D721Med (cell line): Measurements from ENCODE around the gene NHEJ1.

ENCODE experiments used
- DNase-seq: peaks from one replicate; pipeline ENCODE4 v3.0.0; 2011; ENCODE audit warnings: low spot score; ENCODE audit not compliant: insufficient read length
- FAIRE-seq: peaks from 2 replicates; lab custom pipeline; 2011; peaks lifted over from hg19 to GRCh38; lab: Jason Lieb, UNC
- CTCF ChIP-seq: IDR thresholded peaks from 2 replicates; pipeline ENCODE4 v1.5.1; 2012; ENCODE audit warnings: mild to moderate bottlenecking, control low read depth; ENCODE audit not compliant: insufficient read depth; ENCODE audit errors: missing control alignments

The NHEJ1 gene

DNA sequence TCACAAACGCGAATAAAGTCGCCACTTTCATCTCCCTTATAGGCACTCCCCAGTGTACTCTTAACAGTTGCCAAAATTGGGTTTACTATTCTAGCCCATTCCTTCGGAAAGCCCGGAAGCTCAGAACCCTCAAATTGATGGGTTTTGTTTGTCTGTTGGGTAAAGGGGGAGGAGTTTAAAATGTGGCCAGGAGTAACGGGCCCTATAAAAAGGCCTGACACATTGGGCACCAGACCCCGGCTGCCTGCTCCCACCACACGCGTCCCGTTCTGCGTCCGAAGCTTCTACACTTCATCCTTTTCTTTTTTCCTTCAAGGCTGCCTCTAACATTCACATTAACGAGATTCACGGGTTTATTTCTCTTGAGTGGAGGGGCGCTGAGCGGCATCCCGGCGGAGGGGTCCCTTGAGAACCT, 837 bp downstream of the NHEJ1 start:
- DNase-seq (no peak), FAIRE-seq (no peak)
- TF ChIP-seq CTCF, result no peak

DNA sequence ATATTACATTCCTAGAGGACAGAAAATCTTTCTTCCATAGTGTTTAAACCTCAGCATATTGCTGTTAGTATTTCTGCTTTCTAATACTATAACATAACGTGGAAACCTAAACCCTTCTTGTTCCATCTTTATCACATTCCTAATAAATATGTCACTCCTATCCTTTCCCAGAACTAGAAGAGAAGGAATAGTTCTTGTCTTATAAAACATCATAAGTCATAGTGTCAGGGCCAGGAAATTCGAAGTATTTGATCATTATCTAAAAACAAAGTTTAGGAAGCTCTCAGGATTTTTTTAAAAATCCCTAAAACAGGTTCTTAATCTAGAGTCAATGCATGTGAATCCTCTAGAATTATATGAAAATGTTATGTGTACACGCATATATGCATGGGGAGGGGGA, 2.0 kb downstream of the NHEJ1 start:
- no peak for DNase-seq
- no peak for TF ChIP-seq CTCF
- no peak for FAIRE-seq

DNA sequence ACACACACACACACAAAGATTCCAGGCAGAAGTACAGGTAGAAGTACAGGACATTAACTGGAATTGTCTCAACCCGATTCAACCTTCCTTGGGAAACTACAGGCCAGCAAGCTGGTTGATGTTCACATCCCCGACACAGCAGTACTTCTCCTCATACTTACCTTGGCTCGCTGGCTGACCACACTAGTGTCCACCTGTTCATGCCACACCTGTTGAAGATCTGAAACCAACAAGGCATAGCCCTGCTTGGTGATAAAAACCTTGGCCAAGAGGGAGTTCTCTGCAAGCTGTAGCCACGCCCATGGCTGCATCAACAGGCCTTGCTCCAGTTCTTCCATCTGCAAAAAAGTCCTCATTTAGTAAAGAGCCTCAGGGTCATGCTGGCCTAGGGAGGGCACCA, 2.6 kb downstream of the NHEJ1 start:
- FAIRE-seq (no peak), DNase-seq (no peak)
- no peak for TF ChIP-seq CTCF

- DNase-seq, result no peak
- no peak for TF ChIP-seq CTCF
These were observed 3.2 kb downstream of the NHEJ1 start for GRCh38 chr2:219157396-219157795.

DNA sequence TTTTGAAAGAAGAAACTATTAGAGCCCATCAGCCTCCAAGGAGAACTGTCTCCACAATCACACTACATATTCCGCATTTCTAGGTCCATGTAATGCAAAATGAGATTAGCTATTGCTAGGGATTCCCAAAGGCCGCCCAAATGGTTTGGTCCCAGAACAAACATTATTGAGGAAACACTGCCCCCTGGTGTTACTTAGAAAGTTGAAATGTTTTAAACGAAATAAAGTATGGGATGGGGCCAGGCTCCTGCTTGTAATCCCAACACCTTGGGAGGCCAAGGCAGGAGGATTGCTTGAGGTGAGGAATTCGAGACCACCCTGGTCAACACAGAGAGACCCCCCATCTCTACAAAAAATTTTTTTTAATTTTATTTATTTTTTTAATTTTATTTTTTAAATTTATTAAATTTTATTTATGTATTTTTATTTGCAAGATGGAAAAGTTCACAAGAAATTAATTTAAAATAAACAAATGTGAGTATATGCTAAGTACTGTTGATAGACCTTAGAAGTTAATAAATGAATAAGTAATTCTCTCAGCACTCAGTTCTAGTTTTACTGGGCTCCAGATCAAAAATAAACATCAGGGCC, 5.5 kb downstream of the NHEJ1 start:
- peak; percentile 42 for DNase-seq
- TF ChIP-seq CTCF, result peak; percentile 65

More at GRCh38 chr2:219157396-219157795, 3.2 kb downstream of the NHEJ1 start:
- FAIRE-seq, result no peak

GRCh38 chr2:219149667-219150066, 10.9 kb downstream of the NHEJ1 start:
- DNase-seq (no peak), FAIRE-seq (no peak)

More for the DNA sequence above, 5.5 kb downstream of the NHEJ1 start:
- no peak for FAIRE-seq

More at GRCh38 chr2:219149667-219150066, 10.9 kb downstream of the NHEJ1 start:
- TF ChIP-seq CTCF, result no peak
